Neural cell (in vitro differentiated cells): Measurements from ENCODE around the gene MRPL36. TPM values are rescaled to one million over a fixed set of nuclear protein-coding genes. Genes with fewer than 3 reads are reported as not detected.

ENCODE experiments used
- H2AFZ ChIP-seq: fragments of 200-600, 300-800 bp; sonication (generic), shearing (Covaris generic); 2 replicates; pipeline ENCODE4 v1.6.0; 2014; ENCODE audit warnings: low read depth, mild to moderate bottlenecking, antibody characterized with exemption, low read length, moderate library complexity
- H3F3A ChIP-seq: fragments of 200-600 bp; shearing (Covaris generic); 2 replicates; pipeline ENCODE4 v1.6.1; 2016; ENCODE audit warnings: mild to moderate bottlenecking, moderate library complexity, mixed read lengths, antibody characterized with exemption, low read length; ENCODE audit not compliant: insufficient read depth, poor library complexity, severe bottlenecking
- H3K27ac ChIP-seq: fragments of 200-600, 300-800 bp; sonication (generic), shearing (Covaris generic); 2 replicates; pipeline ENCODE4 v1.5.1; 2014; ENCODE audit warnings: mild to moderate bottlenecking, low read length, moderate library complexity
- H3K27me3 ChIP-seq: fragments of 300-800, 200-600 bp; sonication (generic), shearing (Covaris generic); 2 replicates; pipeline ENCODE4 v1.6.0; 2014; ENCODE audit warnings: mild to moderate bottlenecking, low read depth, low read length, moderate library complexity; ENCODE audit not compliant: insufficient read depth
- H3K36me3 ChIP-seq: fragments of 300-800, 200-600 bp; sonication (generic), shearing (Covaris generic); 2 replicates; pipeline ENCODE4 v1.5.1; 2014; ENCODE audit warnings: mild to moderate bottlenecking, antibody characterized with exemption, low read length, moderate library complexity; ENCODE audit not compliant: insufficient read depth
- H3K4me2 ChIP-seq: fragments of 300-800, 200-600 bp; sonication (generic), shearing (Covaris generic); 2 replicates; pipeline ENCODE4 v1.6.0; 2014; ENCODE audit warnings: mild to moderate bottlenecking, low read length
- H3K4me3 ChIP-seq: fragments of 300-800, 200-600 bp; sonication (generic), shearing (Covaris generic); 2 replicates; pipeline ENCODE4 v1.5.1; 2014; ENCODE audit warnings: mild to moderate bottlenecking, low read length, moderate library complexity
- H3K79me2 ChIP-seq: fragments of 200-600 bp; shearing (Covaris generic); replicated peaks from 2 replicates; pipeline ENCODE4 v1.6.0; 2014; ENCODE audit warnings: mild to moderate bottlenecking, low read length, moderate library complexity; ENCODE audit not compliant: insufficient read depth
- H3K9ac ChIP-seq: fragments of 300-800, 200-600 bp; sonication (generic), shearing (Covaris generic); 2 replicates; pipeline ENCODE4 v1.6.1; 2016; ENCODE audit warnings: mild to moderate bottlenecking, low read length, mixed read lengths
- H3K9me2 ChIP-seq: fragments of 200-600 bp; shearing (Covaris generic); 2 replicates; pipeline ENCODE4 v1.6.1; 2016; ENCODE audit warnings: mild to moderate bottlenecking, low read length, mixed read lengths; ENCODE audit not compliant: insufficient read depth
- H3K9me3 ChIP-seq: fragments of 200-600, 300-800 bp; sonication (generic), shearing (Covaris generic); 2 replicates; pipeline ENCODE4 v1.6.1; 2016; ENCODE audit warnings: mild to moderate bottlenecking, mixed run types, low read length, moderate library complexity, mixed read lengths
- H4K20me1 ChIP-seq: fragments of 200-600 bp; shearing (Covaris generic); 2 replicates; pipeline ENCODE4 v1.6.1; 2016; ENCODE audit warnings: mild to moderate bottlenecking, mixed run types; ENCODE audit not compliant: insufficient read depth
- CTCF ChIP-seq: fragments of 450-650 bp; IDR thresholded peaks from 2 replicates; pipeline ENCODE4 v1.5.1; 2014; ENCODE audit warnings: antibody characterized with exemption, mild to moderate bottlenecking, moderate library complexity; ENCODE audit not compliant: poor library complexity, severe bottlenecking
- EP300 ChIP-seq: fragments of 450-650 bp; conservative IDR thresholded peaks from 2 replicates; pipeline ENCODE4 v1.6.1; 2014; ENCODE audit warnings: antibody characterized with exemption, mild to moderate bottlenecking, moderate library complexity; ENCODE audit not compliant: poor library complexity, severe bottlenecking
- EZH2 ChIP-seq: fragments of 200-600, 300-800 bp; shearing (Covaris generic), sonication (generic); IDR thresholded peaks from 2 replicates; pipeline ENCODE4 v1.6.1; 2014; ENCODE audit warnings: antibody characterized with exemption, low read length, borderline replicate concordance, mild to moderate bottlenecking; ENCODE audit not compliant: insufficient read depth, poor library complexity, severe bottlenecking
- MXI1 ChIP-seq: fragments of 450-650 bp; conservative IDR thresholded peaks from 2 replicates; pipeline ENCODE4 v1.6.1; 2014; ENCODE audit warnings: antibody characterized with exemption, mild to moderate bottlenecking; ENCODE audit not compliant: poor library complexity, severe bottlenecking
- POLR2AphosphoS5 ChIP-seq: IDR thresholded peaks from 2 replicates; pipeline ENCODE4 v1.6.1; 2012
- RAD21 ChIP-seq: fragments of 450-650 bp; conservative IDR thresholded peaks from 2 replicates; pipeline ENCODE4 v1.6.1; 2014; ENCODE audit warnings: antibody characterized with exemption, mild to moderate bottlenecking, moderate library complexity
- REST ChIP-seq: IDR thresholded peaks from 2 replicates; pipeline ENCODE4 v1.6.1; 2012; ENCODE audit warnings: borderline replicate concordance
- SMC3 ChIP-seq: fragments of 450-650 bp; conservative IDR thresholded peaks from 2 replicates; pipeline ENCODE4 v1.6.1; 2014; ENCODE audit warnings: antibody characterized with exemption, mild to moderate bottlenecking, moderate library complexity; ENCODE audit not compliant: poor library complexity
- TAF1 ChIP-seq: IDR thresholded peaks from 2 replicates; pipeline ENCODE4 v1.6.1; 2012; ENCODE audit warnings: low read depth
- polyA plus RNA-seq: library from polyadenylated mRNA; depleted of rRNA; stranded (reverse); fragments of >200 nt; gene quantifications from 2 replicates; pipeline ENCODE4 v1.2.3, GENCODE V29; 2014

MRPL36 gene
- polyA plus RNA-seq, 1 donor from 2014 or later, result 51.9 TPM

DNA sequence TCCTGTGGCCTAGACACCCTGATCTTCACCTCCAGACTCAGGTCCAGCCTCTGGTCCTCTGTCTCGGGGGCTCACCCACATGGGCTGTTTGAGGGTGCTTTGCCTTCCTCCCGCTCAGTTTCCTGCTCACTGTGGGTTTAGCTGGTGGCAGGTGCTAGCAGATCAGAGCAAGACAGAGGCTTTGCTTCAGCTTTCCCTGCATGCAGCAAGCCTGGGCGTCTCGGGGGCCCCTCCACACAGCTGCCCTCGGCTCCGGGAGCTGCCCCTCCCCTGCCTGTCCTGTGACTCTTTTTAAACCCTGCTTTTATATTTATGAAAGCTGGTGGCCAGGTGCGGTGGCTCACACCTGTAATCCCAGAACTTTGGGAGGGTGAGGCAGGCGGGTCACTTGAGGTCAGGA lies 14.6 kb downstream of the MRPL36 start:
- no peaks in the 10 kb centered on the region for H4K20me1 ChIP-seq
- H3K27me3 ChIP-seq, result no peaks in the 10 kb centered on the region
- H3K9me3 ChIP-seq, result no peaks in the 10 kb centered on the region
- H3K4me2 ChIP-seq, result no peak overlapping the region
- H3K79me2 ChIP-seq, result no peaks in the 10 kb centered on the region
- H3F3A ChIP-seq, result no peaks in the 10 kb centered on the region
- TF ChIP-seq EP300 (no peak), REST (no peak), TAF1 (no peak), MXI1 (no peak), RAD21 (no peak), CTCF (no peak), EZH2 (no peak), POLR2AphosphoS5 (no peak), SMC3 (no peak)
- H3K27ac ChIP-seq, result no peak overlapping the region
- no peak overlapping the region for H3K4me3 ChIP-seq
- H3K9me2 ChIP-seq, result no peaks in the 10 kb centered on the region
- no peak overlapping the region for H3K9ac ChIP-seq
- no peak overlapping the region for H2AFZ ChIP-seq
- H3K36me3 ChIP-seq, result no peaks in the 10 kb centered on the region

GRCh38 chr5:1784197-1785050 lies 15.2 kb downstream of the MRPL36 start:
- H3K9me2 ChIP-seq, result no peaks in the 10 kb centered on the region
- H3K4me2 ChIP-seq, result no peak overlapping the region
- H2AFZ ChIP-seq, result no peak overlapping the region
- no peaks in the 10 kb centered on the region for H3K79me2 ChIP-seq
- H3K9ac ChIP-seq, result no peak overlapping the region
- no peaks in the 10 kb centered on the region for H4K20me1 ChIP-seq
- TF ChIP-seq SMC3 (no peak), CTCF (no peak), TAF1 (no peak), EZH2 (no peak), MXI1 (no peak), REST (no peak), EP300 (no peak), POLR2AphosphoS5 (no peak), RAD21 (no peak)
- H3K4me3 ChIP-seq, result no peak overlapping the region
- H3F3A ChIP-seq, result no peaks in the 10 kb centered on the region
- H3K27me3 ChIP-seq, result no peaks in the 10 kb centered on the region
- no peaks in the 10 kb centered on the region for H3K36me3 ChIP-seq
- no peak overlapping the region for H3K27ac ChIP-seq
- H3K9me3 ChIP-seq, result no peaks in the 10 kb centered on the region
